ENCODE measurements around the gene ANKRD63. TPM values are rescaled to one million over a fixed set of nuclear protein-coding genes. Genes with fewer than 3 reads are reported as not detected.

ANKRD63 gene
- total and polyA plus RNA-seq, 2 donors (not counting 1 experiment from before 2014, with no cell fraction given): 0.25 TPM; not detected in 1

- Histone ChIP-seq H3K9me3 (ENCODE audit: control extremely low read depth in 1 of 3, control insufficient read depth in 2 of 3, insufficient read depth in 1 of 3, low read length in 2 of 3) (peaks cover 0 to 12% (median 0%) of the 10 kb centered on the region in 3 donors), H3K27me3 (replicated peaks in 1 of 4; ENCODE audit: control extremely low read depth in 1 of 4, control insufficient read depth in 3 of 4, insufficient read depth in 4 of 4, low read length in 3 of 4) (no peaks in the 10 kb centered on the region), H3K27ac (ENCODE audit: low read length in 2 of 2) (no peak overlapping the region), H3K4me2 (replicated peaks; ENCODE audit: low read depth, low read length, poor library complexity, severe bottlenecking) (no peak overlapping the region), H3K36me3 (replicated peaks in 1 of 2; ENCODE audit: control extremely low read depth in 1 of 2, control insufficient read depth in 1 of 2, extremely low read depth in 1 of 2, insufficient read depth in 2 of 2, low read length in 1 of 2) (peaks cover 0 to 58% of the 10 kb centered on the region in 2 experiments), H3K4me3 (ENCODE audit: control extremely low read depth in 1 of 5, extremely low read depth in 1 of 5, insufficient read depth in 1 of 5, low read depth in 2 of 5, low read length in 4 of 5) (no peak overlapping the region), H3K9ac (ENCODE audit: low read length) (no peak overlapping the region), H4K20me1 (ENCODE audit: control insufficient read depth, insufficient read depth, low read length, poor library complexity, severe bottlenecking) (no peaks in the 10 kb centered on the region), H3K79me2 (ENCODE audit: control insufficient read depth, insufficient read depth, low read length) (peaks cover 13% of the 10 kb centered on the region), H2AFZ (ENCODE audit: insufficient read depth, low read depth, low read length, poor library complexity, severe bottlenecking) (no peak overlapping the region), H3K4me1 (ENCODE audit: control insufficient read depth in 2 of 2, insufficient read depth in 2 of 2, low read length in 2 of 2) (peaks cover 14 to 21% of the 10 kb centered on the region in 2 donors)
- H3K4me3 Mint-ChIP-seq: no peak overlapping the region
- intact Hi-C loops (cut with micrococcal nuclease): no loop called here
- DNase-seq: no peak
- ChIA-PET POLR2A (no interaction called here), CTCF (interaction anchor here (1.0 to 14.9 kb wide), 6 partner anchors 18 to 37 kb away, joined by 3 to 204 read pairs (median 6); partner anchors contain the start of gene CCDC9B)
- WGBS (ENCODE audit: insufficient coverage): 97% methylated on average over 8 of the region's 11 CpGs
- peaks cover 28% of the 10 kb centered on the region for H3K4me1 Mint-ChIP-seq
- TF ChIP-seq EZH2 (IDR thresholded peaks at IDR 0.05; ENCODE audit: borderline replicate concordance, insufficient read depth, low read depth, low read length, poor library complexity, severe bottlenecking): no peak
- TF ChIP-seq CTCF (IDR thresholded peaks at IDR 0.05): no peak
- peaks cover 6% of the 10 kb centered on the region for H3K9me3 Mint-ChIP-seq (ENCODE audit: insufficient read depth)
- ATAC-seq (ENCODE audit: low read depth): no peak
- H3K27ac Mint-ChIP-seq: no peak overlapping the region
- no peaks in the 10 kb centered on the region for H3K27me3 Mint-ChIP-seq
Measured at GRCh38 chr15:40302981-40303380, 20.1 kb upstream of the ANKRD63 start.

- Histone ChIP-seq H3K4me1 (ENCODE audit: control insufficient read depth in 2 of 2, insufficient read depth in 2 of 2, low read length in 2 of 2) (peaks cover 13 to 15% of the 10 kb centered on the region in 2 donors), H2AFZ (ENCODE audit: insufficient read depth, low read depth, low read length, poor library complexity, severe bottlenecking) (no peak overlapping the region), H3K27me3 (replicated peaks in 1 of 4; ENCODE audit: control extremely low read depth in 1 of 4, control insufficient read depth in 3 of 4, insufficient read depth in 4 of 4, low read length in 3 of 4) (no peaks in the 10 kb centered on the region), H3K36me3 (replicated peaks in 1 of 2; ENCODE audit: control extremely low read depth in 1 of 2, control insufficient read depth in 1 of 2, extremely low read depth in 1 of 2, insufficient read depth in 2 of 2, low read length in 1 of 2) (peaks cover 0 to 62% of the 10 kb centered on the region in 2 experiments), H3K4me2 (replicated peaks; ENCODE audit: low read depth, low read length, poor library complexity, severe bottlenecking) (no peak overlapping the region), H3K9me3 (ENCODE audit: control extremely low read depth in 1 of 3, control insufficient read depth in 2 of 3, insufficient read depth in 1 of 3, low read length in 2 of 3) (peaks cover 0 to 12% (median 0%) of the 10 kb centered on the region in 3 donors), H3K27ac (ENCODE audit: low read length in 2 of 2) (no peak overlapping the region), H4K20me1 (ENCODE audit: control insufficient read depth, insufficient read depth, low read length, poor library complexity, severe bottlenecking) (no peaks in the 10 kb centered on the region), H3K4me3 (ENCODE audit: control extremely low read depth in 1 of 5, extremely low read depth in 1 of 5, insufficient read depth in 1 of 5, low read depth in 2 of 5, low read length in 4 of 5) (no peak overlapping the region), H3K79me2 (ENCODE audit: control insufficient read depth, insufficient read depth, low read length) (peaks cover 11% of the 10 kb centered on the region), H3K9ac (ENCODE audit: low read length) (no peak overlapping the region)
- DNase-seq: no peak
- CTCF ChIA-PET: interaction anchor here (1.0 to 14.9 kb wide), 6 partner anchors 17 to 38 kb away, joined by 3 to 204 read pairs (median 4); partner anchors contain the start of gene CCDC9B
- Mint-ChIP-seq H3K9me3 (ENCODE audit: insufficient read depth) (peaks cover 6% of the 10 kb centered on the region), H3K4me1 (peaks cover 23% of the 10 kb centered on the region), H3K27me3 (no peaks in the 10 kb centered on the region), H3K4me3 (no peak overlapping the region), H3K27ac (no peak overlapping the region)
- WGBS (ENCODE audit: insufficient coverage): 96% methylated on average over 13 of the region's 19 CpGs
- intact Hi-C loops (cut with micrococcal nuclease): no loop called here
- POLR2A ChIA-PET: interaction anchor here (0.5 kb wide), 1 partner anchor 229 kb away, joined by 4 read pairs; no protein-coding TSS in a partner anchor
- TF ChIP-seq CTCF (IDR thresholded peaks at IDR 0.05): no peak
- TF ChIP-seq EZH2 (IDR thresholded peaks at IDR 0.05; ENCODE audit: borderline replicate concordance, insufficient read depth, low read depth, low read length, poor library complexity, severe bottlenecking): no peak
- ATAC-seq (ENCODE audit: low read depth): no peak
Measured at GRCh38 chr15:40302288-40302886, 19.5 kb upstream of the ANKRD63 start.

Measured in B cell (primary cell).